ENCODE results near the gene OBSL1. TPM values are rescaled to one million over a fixed set of nuclear protein-coding genes. Genes with fewer than 3 reads are reported as not detected.

OBSL1 gene
- total and polyA plus RNA-seq, 3 donors from 2014 or later: 312 to 507 (median 462) TPM

- intact Hi-C loops (cut with DNase I; ENCODE audit: low total_unique reads): no loop called here
- H3K9me3 ChIP-seq: no peaks in the 10 kb centered on the region
These were observed 34.4 kb downstream of the OBSL1 start for GRCh38 chr2:219536967-219537366.

GRCh38 chr2:219536425-219536824 lies 34.9 kb downstream of the OBSL1 start:
- 87% methylated on average over 16 of the region's 16 CpGs for WGBS, 2 donors
- no peaks in the 10 kb centered on the region for H3K9me3 ChIP-seq
- peaks cover 12% of the 10 kb centered on the region for H3K4me1 ChIP-seq
- TF ChIP-seq POLR2A (IDR thresholded peaks at IDR 0.05) (no peak), CTCF (IDR thresholded peaks at IDR 0.05) (no peak)
- H3K27me3 ChIP-seq: no peaks in the 10 kb centered on the region
- intact Hi-C loops (cut with DNase I; ENCODE audit: low total_unique reads): no loop called here
- DNase-seq: no peak
- H3K36me3 ChIP-seq (ENCODE audit: low read depth, missing control alignments): no peaks in the 10 kb centered on the region
- H3K27ac ChIP-seq: no peak overlapping the region
- H3K4me3 ChIP-seq: no peak overlapping the region

More at GRCh38 chr2:219536967-219537366, 34.4 kb downstream of the OBSL1 start:
- WGBS, 2 donors: 40 to 58% methylated on average over 1 to 9 of the region's 9 CpGs
- Histone ChIP-seq H3K36me3 (ENCODE audit: low read depth, missing control alignments) (no peaks in the 10 kb centered on the region), H3K27ac (no peak overlapping the region), H3K27me3 (no peaks in the 10 kb centered on the region), H3K4me1 (peaks cover 16% of the 10 kb centered on the region), H3K4me3 (no peak overlapping the region)
- no peak for TF ChIP-seq POLR2A (IDR thresholded peaks at IDR 0.05)
- DNase-seq: no peak

GRCh38 chr2:219533930-219534661 lies 37.2 kb downstream of the OBSL1 start:
- Histone ChIP-seq H3K27me3 (no peaks in the 10 kb centered on the region), H3K4me3 (no peak overlapping the region), H3K4me1 (peaks cover 16% of the 10 kb centered on the region), H3K9me3 (no peaks in the 10 kb centered on the region), H3K36me3 (ENCODE audit: low read depth, missing control alignments) (no peaks in the 10 kb centered on the region), H3K27ac (no peak overlapping the region)
- no peak for TF ChIP-seq CTCF (IDR thresholded peaks at IDR 0.05)
- no peak for TF ChIP-seq POLR2A (IDR thresholded peaks at IDR 0.05)
- intact Hi-C loops (cut with DNase I; ENCODE audit: low total_unique reads): loop anchor here (5.0 kb wide), 1 partner anchor 132 kb away; no protein-coding TSS in a partner anchor
- WGBS, 2 donors: 86 to 92% methylated on average over 6 of the region's 6 CpGs
- no peak for DNase-seq

GRCh38 chr2:219532378-219532649 lies 39.0 kb downstream of the OBSL1 start:
- whole genome bisulfite sequencing, 2 donors: 76 to 86% methylated on average over 2 to 8 of the region's 8 CpGs
- H3K4me3 ChIP-seq: no peak overlapping the region
- TF ChIP-seq POLR2A (IDR thresholded peaks at IDR 0.05) (no peak), CTCF (IDR thresholded peaks at IDR 0.05) (no peak)
- no peaks in the 10 kb centered on the region for H3K36me3 ChIP-seq (ENCODE audit: low read depth, missing control alignments)
- peaks cover 4% of the 10 kb centered on the region for H3K4me1 ChIP-seq
- H3K9me3 ChIP-seq: no peaks in the 10 kb centered on the region
- no peaks in the 10 kb centered on the region for H3K27me3 ChIP-seq
- no peak overlapping the region for H3K27ac ChIP-seq
- intact Hi-C loops (cut with DNase I; ENCODE audit: low total_unique reads): loop anchor here (5.0 kb wide), 1 partner anchor 130 kb away; no protein-coding TSS in a partner anchor
- no peak for DNase-seq

- 86% methylated on average over 12 to 20 of the region's 20 CpGs for WGBS, 2 donors
- Histone ChIP-seq H3K4me3 (no peak overlapping the region), H3K4me1 (peaks cover 4% of the 10 kb centered on the region), H3K36me3 (ENCODE audit: low read depth, missing control alignments) (no peaks in the 10 kb centered on the region), H3K9me3 (no peaks in the 10 kb centered on the region), H3K27me3 (no peaks in the 10 kb centered on the region), H3K27ac (no peak overlapping the region)
- intact Hi-C loops (cut with DNase I; ENCODE audit: low total_unique reads): loop anchor here (5.0 kb wide), 1 partner anchor 130 kb away; no protein-coding TSS in a partner anchor
- no peak for DNase-seq
- TF ChIP-seq POLR2A (IDR thresholded peaks at IDR 0.05) (no peak), CTCF (IDR thresholded peaks at IDR 0.05) (no peak)
These were observed 39.5 kb downstream of the OBSL1 start for GRCh38 chr2:219531639-219532377.

Data from testis (tissue), 3 donors.